ENCODE measurements around the gene SGCA.

GRCh38 chr17:50182783-50183420 is 17.1 kb downstream of the SGCA start:
- TF ChIP-seq POLR2A (IDR thresholded peaks at IDR 0.05) (no peak), CTCF (IDR thresholded peaks at IDR 0.05) (no peak)
